Fibroblast of the aortic adventitia (primary cell): ENCODE data around the gene SPPL2B. TPM values are rescaled to one million over a fixed set of nuclear protein-coding genes. Genes with fewer than 3 reads are reported as not detected.

ENCODE experiments used
- DNase-seq: peaks from one replicate; pipeline ENCODE4 v3.0.0-alpha.2; 2010; ENCODE audit warnings: low read depth
- H3K4me3 ChIP-seq: 2 replicates; pipeline ENCODE4 v1.5.1; 2011; ENCODE audit warnings: low read depth, mild to moderate bottlenecking, control low read depth, low read length, moderate library complexity
- CTCF ChIP-seq: IDR thresholded peaks from 2 replicates; pipeline ENCODE4 v1.5.1; 2011; ENCODE audit warnings: mild to moderate bottlenecking, low read length, control low read depth, inconsistent platforms; ENCODE audit not compliant: insufficient read depth
- total RNA-seq: library from RNA; depleted of rRNA; stranded (reverse); fragments of >200 nt; gene quantifications from 2 replicates; pipeline ENCODE4 v1.2.3, GENCODE V29; 2012; ENCODE audit warnings: low replicate concordance

The SPPL2B gene
- total RNA-seq, 1 donor: 24.6 TPM

- no peak for TF ChIP-seq CTCF
- H3K4me3 ChIP-seq: no peak overlapping the region
- DNase-seq: no peak
These were observed 27.7 kb downstream of the SPPL2B start for GRCh38 chr19:2356036-2356646.

- no peak for DNase-seq
- no peak overlapping the region for H3K4me3 ChIP-seq
- TF ChIP-seq CTCF: no peak
These were observed 29.1 kb downstream of the SPPL2B start for GRCh38 chr19:2357279-2358206.

- no peak overlapping the region for H3K4me3 ChIP-seq
- DNase-seq: no peak
- no peak for TF ChIP-seq CTCF
These were observed 30.2 kb downstream of the SPPL2B start for GRCh38 chr19:2358548-2359173.

- no peak for DNase-seq
- TF ChIP-seq CTCF: no peak
These were observed 31.7 kb downstream of the SPPL2B start, which contains the start of gene TMPRSS9 for GRCh38 chr19:2359992-2360685. TSS of gene TMPRSS9 (plus strand) at chr19:2360265. CDS start at chr19:2389786, 29,521 bp downstream.

GRCh38 chr19:2360833-2361232 is 32.3 kb downstream of the SPPL2B start:
- H3K4me3 ChIP-seq: no peak overlapping the region
- no peak for DNase-seq
- no peak for TF ChIP-seq CTCF

More at GRCh38 chr19:2359992-2360685, 31.7 kb downstream of the SPPL2B start, which contains the start of gene TMPRSS9:
- H3K4me3 ChIP-seq: no peak within 1 kb of the TSS
